SK-N-SH (cell line): ENCODE data around the gene KRT24. TPM values are rescaled to one million over a fixed set of nuclear protein-coding genes. Genes with fewer than 3 reads are reported as not detected.
A peak's percentile ranks its signal among the peaks of the same experiment; 100 is the strongest.

Source experiments
- CTCF ChIA-PET: fragments of 300-600, 350-600 bp; formaldehyde crosslinking; extraction: SDS; loops from one replicate; lab custom pipeline; 2021; lab: Yijun Ruan, JAX
- POLR2A ChIA-PET: fragments of 350-600 bp; sonication (Branson Sonifier 250); formaldehyde crosslinking; extraction: SDS; loops from one replicate; lab custom pipeline; 2020; ENCODE audit warnings: antibody characterized with exemption, inconsistent platforms; lab: Yijun Ruan, JAX
- DNase-seq: peaks from one replicate; pipeline ENCODE4 v3.0.0; 2012
- H2AFZ ChIP-seq: fragments of 200-600 bp; sonication (generic); 2 replicates; pipeline ENCODE4 v1.8.1; 2016; ENCODE audit warnings: antibody characterized with exemption, mild to moderate bottlenecking, low read depth
- H3F3A ChIP-seq: fragments of 200-600 bp; sonication (generic); replicated peaks from 2 replicates; pipeline ENCODE3; 2016; ENCODE audit warnings: antibody characterized with exemption, mild to moderate bottlenecking; ENCODE audit not compliant: insufficient read depth
- H3K27ac ChIP-seq, 2 experiments: fragments of 200-500 bp in 1 of 2; fragments of 200-600 bp in 1 of 2; sonication (Bioruptor generic) in 1 of 2; sonication (generic), shearing (Covaris generic) in 1 of 2; 2 replicates each; pipeline versions ENCODE4 v1.5.1 to v1.6.1; 2014 to 2016; ENCODE audit warnings: low read depth in 2 of 2, inconsistent platforms in 1 of 2, low read length in 1 of 2, mild to moderate bottlenecking in 1 of 2, mixed read lengths in 1 of 2
- H3K27me3 ChIP-seq: fragments of 200-600 bp; sonication (generic), shearing (Covaris generic); 2 replicates; pipeline ENCODE4 v1.6.1; 2016; ENCODE audit warnings: mixed run types; ENCODE audit not compliant: insufficient read depth
- H3K36me3 ChIP-seq, 2 experiments: fragments of 200-500 bp in 1 of 2; fragments of 200-600 bp in 1 of 2; sonication (Bioruptor generic) in 1 of 2; sonication (generic) in 1 of 2; replicated peaks in 1 of 2; 2 replicates each; pipeline versions ENCODE3 to v1.5.1; 2014 to 2016; ENCODE audit warnings: low read length in 1 of 2, mild to moderate bottlenecking in 1 of 2; ENCODE audit not compliant: insufficient read depth in 2 of 2, control insufficient read depth in 1 of 2
- H3K4me1 ChIP-seq, 2 experiments: fragments of 200-500 bp in 1 of 2; fragments of 200-600 bp in 1 of 2; sonication (Bioruptor generic) in 1 of 2; sonication (generic), shearing (Covaris generic) in 1 of 2; 2 replicates each; pipeline versions ENCODE4 v1.5.1 to v1.6.1; 2014 to 2016; ENCODE audit warnings: low read depth in 1 of 2, low read length in 1 of 2, mixed run types in 1 of 2; ENCODE audit not compliant: insufficient read depth in 2 of 2, control insufficient read depth in 1 of 2
- H3K4me2 ChIP-seq: fragments of 200-600 bp; sonication (generic), shearing (Covaris generic); 2 replicates; pipeline ENCODE4 v1.6.1; 2017; ENCODE audit warnings: mixed run types
- H3K4me3 ChIP-seq, 2 experiments: fragments of 200-500 bp in 1 of 2; fragments of 200-600 bp in 1 of 2; sonication (Bioruptor generic) in 1 of 2; sonication (generic), shearing (Covaris generic) in 1 of 2; 2 replicates each; pipeline versions ENCODE4 v1.5.1 to v1.8.1; 2014 to 2016; ENCODE audit warnings: low read depth in 2 of 2, inconsistent platforms in 1 of 2, low read length in 1 of 2, mild to moderate bottlenecking in 1 of 2, mixed read lengths in 1 of 2, moderate library complexity in 1 of 2
- H3K79me2 ChIP-seq: fragments of 200-600 bp; sonication (generic); 2 replicates; pipeline ENCODE4 v1.8.1; 2017; ENCODE audit warnings: mild to moderate bottlenecking; ENCODE audit not compliant: insufficient read depth
- H3K9ac ChIP-seq: fragments of 200-600 bp; sonication (generic); 2 replicates; pipeline ENCODE4 v1.6.1; 2017; ENCODE audit warnings: mixed run types
- H3K9me2 ChIP-seq: fragments of 200-600 bp; sonication (generic); 2 replicates; pipeline ENCODE4 v1.6.1; 2017; ENCODE audit warnings: mixed run types
- H3K9me3 ChIP-seq: fragments of 200-600 bp; sonication (generic); 2 replicates; pipeline ENCODE4 v1.6.1; 2017; ENCODE audit warnings: mixed run types, mild to moderate bottlenecking, moderate library complexity
- H4K20me1 ChIP-seq: fragments of 200-600 bp; sonication (generic); 2 replicates; pipeline ENCODE4 v1.6.1; 2017; ENCODE audit warnings: mild to moderate bottlenecking, mixed run types; ENCODE audit not compliant: insufficient read depth
- MAX ChIP-seq: IDR thresholded peaks from 2 replicates; pipeline ENCODE4 v1.4.0; 2012; ENCODE audit warnings: low read depth
- MXI1 ChIP-seq: IDR thresholded peaks from 2 replicates; pipeline ENCODE4 v1.6.1; 2012; ENCODE audit warnings: mild to moderate bottlenecking, low read depth, low read length, improper control_type of control experiment
- WGBS: methylation state at CpG from one replicate; pipeline ENCODE4 v1.1.6; 2017; ENCODE audit warnings: low lambda C conversion rate; 5-methylcytosine and 5-hydroxymethylcytosine counted together
- polyA plus RNA-seq, 3 experiments: library from polyadenylated mRNA; depleted of rRNA; stranded (reverse); fragments of >200 nt; gene quantifications; 2 replicates each; pipeline ENCODE4 v1.2.3, GENCODE V29; 2012

KRT24 gene
- polyA plus RNA-seq, 1 of the 3 experiments (the other 2 are of a cell fraction): not detected

- peaks cover 27 to 28% of the 10 kb centered on the region in 2 experiments for H3K36me3 ChIP-seq
- WGBS: 26% methylated on average over 28 of the region's 28 CpGs
- ChIA-PET POLR2A (interaction anchor here (0.6 to 1.6 kb wide), 4 partner anchors 15 to 513 kb away, joined by 3 to 8 read pairs (median 4); no protein-coding TSS in a partner anchor), CTCF (interaction anchor here (0.7 to 3.0 kb wide), 4 partner anchors 11 to 155 kb away, joined by 3 to 16 read pairs (median 4); no protein-coding TSS in a partner anchor)
- no peaks in the 10 kb centered on the region for H3K9me2 ChIP-seq
- TF ChIP-seq MAX (no peak), MXI1 (peak; percentile 41; the same call in 1 of the 2 replicates)
- peak overlapping the region; percentile 98 for H2AFZ ChIP-seq
- peak overlapping the region; percentile 83 for H3K4me2 ChIP-seq
- H3F3A ChIP-seq: peaks cover 4% of the 10 kb centered on the region
- H3K9ac ChIP-seq: peak overlapping the region; percentile 99
- DNase-seq: no peak
- no peaks in the 10 kb centered on the region for H3K27me3 ChIP-seq
- H3K79me2 ChIP-seq: peaks cover 50% of the 10 kb centered on the region
- no peaks in the 10 kb centered on the region for H3K9me3 ChIP-seq
- H3K27ac ChIP-seq: peak overlapping the region; percentile 92 to 95
- H3K4me1 ChIP-seq: peaks cover 19 to 21% of the 10 kb centered on the region in 2 experiments; a peak in 3 of 4 replicates
- H4K20me1 ChIP-seq: no peaks in the 10 kb centered on the region
- H3K4me3 ChIP-seq: peak overlapping the region; percentile 79 to 97
These were observed 55.1 kb downstream of the KRT24 start for GRCh38 chr17:40648384-40648968.

Other genes with a start within 250 kb of the KRT24 start
- gene TNS4, start 202.1 kb downstream of the KRT24 start, polyA plus RNA-seq (2012; rRNA removed): not detected in 2 replicates
- gene CCR7, start 138.3 kb downstream of the KRT24 start, polyA plus RNA-seq (2012; rRNA removed): not detected in 2 replicates
- 45.9 and 54.2 TPM in 2 replicates for gene SMARCE1, start 55.9 kb downstream of the KRT24 start, polyA plus RNA-seq (2012; rRNA removed)
- not detected in 2 replicates for gene KRT222, start 38.6 kb downstream of the KRT24 start, polyA plus RNA-seq (2012; rRNA removed)
- gene KRT25, start 51.6 kb upstream of the KRT24 start, polyA plus RNA-seq (2012; rRNA removed): not detected in 2 replicates
- gene KRT26, start 68.4 kb upstream of the KRT24 start, polyA plus RNA-seq (2012; rRNA removed): not detected in 2 replicates
- not detected in 2 replicates for gene KRT27, start 78.8 kb upstream of the KRT24 start, polyA plus RNA-seq (2012; rRNA removed)
- not detected in 2 replicates for gene KRT28, start 96.2 kb upstream of the KRT24 start, polyA plus RNA-seq (2012; rRNA removed)
- 17.1 and 31.6 TPM in 2 replicates for gene KRT10, start 118.9 kb upstream of the KRT24 start, polyA plus RNA-seq (2012; rRNA removed)
- gene KRT12, start 163.5 kb upstream of the KRT24 start, polyA plus RNA-seq (2012; rRNA removed): not detected in 2 replicates
- not detected in 2 replicates for gene KRT20, start 181.5 kb upstream of the KRT24 start, polyA plus RNA-seq (2012; rRNA removed)
- not detected in 2 replicates for gene KRT23, start 233.9 kb upstream of the KRT24 start, polyA plus RNA-seq (2012; rRNA removed)